Measurements from ENCODE around the gene KRTAP10-2.

DNA sequence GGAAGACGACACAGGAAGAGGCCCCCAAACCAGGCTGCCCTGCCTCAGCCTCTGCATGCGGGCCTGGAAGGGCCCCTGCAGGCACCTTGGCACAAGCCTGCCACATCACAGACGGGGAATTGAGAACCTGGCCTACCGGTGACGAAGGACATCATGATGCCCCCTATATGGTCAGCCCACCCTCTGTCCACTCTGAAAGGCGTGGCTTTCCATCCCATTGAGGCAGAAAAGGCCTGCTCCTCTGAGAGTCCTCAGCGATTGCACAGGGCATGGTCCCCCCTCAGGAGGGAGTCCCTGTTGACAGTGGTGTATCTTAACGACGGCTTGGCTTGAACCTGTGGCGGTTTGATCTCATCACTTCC, 22.7 kb downstream of the KRTAP10-2 start:
- TF ChIP-seq, protein P1, sequence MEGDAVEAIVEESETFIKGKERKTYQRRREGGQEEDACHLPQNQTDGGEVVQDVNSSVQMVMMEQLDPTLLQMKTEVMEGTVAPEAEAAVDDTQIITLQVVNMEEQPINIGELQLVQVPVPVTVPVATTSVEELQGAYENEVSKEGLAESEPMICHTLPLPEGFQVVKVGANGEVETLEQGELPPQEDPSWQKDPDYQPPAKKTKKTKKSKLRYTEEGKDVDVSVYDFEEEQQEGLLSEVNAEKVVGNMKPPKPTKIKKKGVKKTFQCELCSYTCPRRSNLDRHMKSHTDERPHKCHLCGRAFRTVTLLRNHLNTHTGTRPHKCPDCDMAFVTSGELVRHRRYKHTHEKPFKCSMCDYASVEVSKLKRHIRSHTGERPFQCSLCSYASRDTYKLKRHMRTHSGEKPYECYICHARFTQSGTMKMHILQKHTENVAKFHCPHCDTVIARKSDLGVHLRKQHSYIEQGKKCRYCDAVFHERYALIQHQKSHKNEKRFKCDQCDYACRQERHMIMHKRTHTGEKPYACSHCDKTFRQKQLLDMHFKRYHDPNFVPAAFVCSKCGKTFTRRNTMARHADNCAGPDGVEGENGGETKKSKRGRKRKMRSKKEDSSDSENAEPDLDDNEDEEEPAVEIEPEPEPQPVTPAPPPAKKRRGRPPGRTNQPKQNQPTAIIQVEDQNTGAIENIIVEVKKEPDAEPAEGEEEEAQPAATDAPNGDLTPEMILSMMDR (conservative IDR thresholded peaks at IDR 0.05) = no peak
- TF ChIP-seq EZH2 (IDR thresholded peaks at IDR 0.05; ENCODE audit: low read depth) = no peak
